Measurements from ENCODE around the gene SSRP1.
"Not testable (repeated sequence)": the region's sequence is repeated elsewhere in the genome, so short reads cannot be mapped to it uniquely, and the experiment has no call there.

SSRP1 gene

GRCh38 chr11:57370251-57370650, 34.6 kb upstream of the SSRP1 start:
- H3K4me3 ChIP-seq (ENCODE audit: low read length), result no peak overlapping the region
- no peaks in the 10 kb centered on the region for H3K36me3 ChIP-seq (ENCODE audit: control insufficient read depth, low read depth, low read length)
- H3K9me3 ChIP-seq (ENCODE audit: control insufficient read depth, low read depth, low read length), result no peaks in the 10 kb centered on the region
- peaks cover 12% of the 10 kb centered on the region for H3K4me1 ChIP-seq (ENCODE audit: control insufficient read depth, low read depth, low read length)
- no peaks in the 10 kb centered on the region for H3K27me3 ChIP-seq (ENCODE audit: control insufficient read depth, insufficient read depth, low read length)
- no peak overlapping the region for H3K9ac ChIP-seq (ENCODE audit: low read length)
- H3K27ac ChIP-seq (ENCODE audit: low read length), result no peak overlapping the region

GRCh38 chr11:57368845-57369232, 33.1 kb upstream of the SSRP1 start:
- H3K27ac ChIP-seq (ENCODE audit: low read length), result no peak overlapping the region
- peaks cover 17% of the 10 kb centered on the region for H3K4me1 ChIP-seq (ENCODE audit: control insufficient read depth, low read depth, low read length)
- no peaks in the 10 kb centered on the region for H3K36me3 ChIP-seq (ENCODE audit: control insufficient read depth, low read depth, low read length)
- no peak overlapping the region for H3K4me3 ChIP-seq (ENCODE audit: low read length)
- H3K9ac ChIP-seq (ENCODE audit: low read length), result no peak overlapping the region
- no peaks in the 10 kb centered on the region for H3K27me3 ChIP-seq (ENCODE audit: control insufficient read depth, insufficient read depth, low read length)
- no peaks in the 10 kb centered on the region for H3K9me3 ChIP-seq (ENCODE audit: control insufficient read depth, low read depth, low read length)

- H3K27ac ChIP-seq (ENCODE audit: low read length), result no peak overlapping the region
- no peaks in the 10 kb centered on the region for H3K36me3 ChIP-seq (ENCODE audit: control insufficient read depth, low read depth, low read length)
- peaks cover 17% of the 10 kb centered on the region for H3K4me1 ChIP-seq (ENCODE audit: control insufficient read depth, low read depth, low read length)
- no peaks in the 10 kb centered on the region for H3K9me3 ChIP-seq (ENCODE audit: control insufficient read depth, low read depth, low read length)
- H3K9ac ChIP-seq (ENCODE audit: low read length), result no peak overlapping the region
- no peaks in the 10 kb centered on the region for H3K27me3 ChIP-seq (ENCODE audit: control insufficient read depth, insufficient read depth, low read length)
- no peak overlapping the region for H3K4me3 ChIP-seq (ENCODE audit: low read length)
Measured at GRCh38 chr11:57368106-57368844, 32.6 kb upstream of the SSRP1 start.

- H3K36me3 ChIP-seq (ENCODE audit: control insufficient read depth, low read depth, low read length), result no peaks in the 10 kb centered on the region
- H3K27me3 ChIP-seq (ENCODE audit: control insufficient read depth, insufficient read depth, low read length), result no peaks in the 10 kb centered on the region
- H3K27ac ChIP-seq (ENCODE audit: low read length), result no peak overlapping the region
- H3K9ac ChIP-seq (ENCODE audit: low read length), result no peak overlapping the region
- H3K4me1 ChIP-seq (ENCODE audit: control insufficient read depth, low read depth, low read length), result peaks cover 17% of the 10 kb centered on the region
- H3K9me3 ChIP-seq (ENCODE audit: control insufficient read depth, low read depth, low read length), result no peaks in the 10 kb centered on the region
- H3K4me3 ChIP-seq (ENCODE audit: low read length), result no peak overlapping the region
Measured at GRCh38 chr11:57364851-57365660, 29.4 kb upstream of the SSRP1 start.

- no peak overlapping the region for H3K9ac ChIP-seq (ENCODE audit: low read length)
- no peaks in the 10 kb centered on the region for H3K9me3 ChIP-seq (ENCODE audit: control insufficient read depth, low read depth, low read length)
- H3K4me3 ChIP-seq (ENCODE audit: low read length), result no peak overlapping the region
- H3K27ac ChIP-seq (ENCODE audit: low read length), result no peak overlapping the region
- no peaks in the 10 kb centered on the region for H3K36me3 ChIP-seq (ENCODE audit: control insufficient read depth, low read depth, low read length)
- H3K27me3 ChIP-seq (ENCODE audit: control insufficient read depth, insufficient read depth, low read length), result no peaks in the 10 kb centered on the region
- H3K4me1 ChIP-seq (ENCODE audit: control insufficient read depth, low read depth, low read length), result peaks cover 17% of the 10 kb centered on the region
Measured at GRCh38 chr11:57363131-57364080, 27.7 kb upstream of the SSRP1 start.

GRCh38 chr11:57361926-57362325, 26.2 kb upstream of the SSRP1 start:
- Histone ChIP-seq H3K36me3 (ENCODE audit: control insufficient read depth, low read depth, low read length) (no peaks in the 10 kb centered on the region), H3K9me3 (ENCODE audit: control insufficient read depth, low read depth, low read length) (no peaks in the 10 kb centered on the region), H3K4me3 (ENCODE audit: low read length) (no peak overlapping the region), H3K27me3 (ENCODE audit: control insufficient read depth, insufficient read depth, low read length) (no peaks in the 10 kb centered on the region), H3K27ac (ENCODE audit: low read length) (no peak overlapping the region), H3K4me1 (ENCODE audit: control insufficient read depth, low read depth, low read length) (peaks cover 17% of the 10 kb centered on the region), H3K9ac (ENCODE audit: low read length) (no peak overlapping the region)

- not testable (repeated sequence) for H3K36me3 ChIP-seq (ENCODE audit: control insufficient read depth, low read depth, low read length); H3K9ac ChIP-seq (ENCODE audit: low read length); H3K9me3 ChIP-seq (ENCODE audit: control insufficient read depth, low read depth, low read length); H3K27ac ChIP-seq (ENCODE audit: low read length); H3K27me3 ChIP-seq (ENCODE audit: control insufficient read depth, insufficient read depth, low read length); H3K4me3 ChIP-seq (ENCODE audit: low read length)
- H3K4me1 ChIP-seq (ENCODE audit: control insufficient read depth, low read depth, low read length), result peaks cover 16% of the 10 kb centered on the region
Measured at GRCh38 chr11:57361420-57361819, 25.7 kb upstream of the SSRP1 start.

GRCh38 chr11:57360991-57361390, 25.3 kb upstream of the SSRP1 start:
- no peak overlapping the region for H3K4me3 ChIP-seq (ENCODE audit: low read length)
- no peaks in the 10 kb centered on the region for H3K27me3 ChIP-seq (ENCODE audit: control insufficient read depth, insufficient read depth, low read length)
- H3K9me3 ChIP-seq (ENCODE audit: control insufficient read depth, low read depth, low read length), result no peaks in the 10 kb centered on the region
- H3K36me3 ChIP-seq (ENCODE audit: control insufficient read depth, low read depth, low read length), result no peaks in the 10 kb centered on the region
- no peak overlapping the region for H3K9ac ChIP-seq (ENCODE audit: low read length)
- H3K4me1 ChIP-seq (ENCODE audit: control insufficient read depth, low read depth, low read length), result peaks cover 12% of the 10 kb centered on the region
- H3K27ac ChIP-seq (ENCODE audit: low read length), result no peak overlapping the region

GRCh38 chr11:57359896-57360690, 24.4 kb upstream of the SSRP1 start:
- Histone ChIP-seq H3K9ac (ENCODE audit: low read length) (no peak overlapping the region), H3K36me3 (ENCODE audit: control insufficient read depth, low read depth, low read length) (no peaks in the 10 kb centered on the region), H3K4me3 (ENCODE audit: low read length) (no peak overlapping the region), H3K27me3 (ENCODE audit: control insufficient read depth, insufficient read depth, low read length) (no peaks in the 10 kb centered on the region), H3K27ac (ENCODE audit: low read length) (no peak overlapping the region), H3K9me3 (ENCODE audit: control insufficient read depth, low read depth, low read length) (no peaks in the 10 kb centered on the region), H3K4me1 (ENCODE audit: control insufficient read depth, low read depth, low read length) (peaks cover 5% of the 10 kb centered on the region)

- Histone ChIP-seq H3K9me3 (ENCODE audit: control insufficient read depth, low read depth, low read length) (no peaks in the 10 kb centered on the region), H3K4me1 (ENCODE audit: control insufficient read depth, low read depth, low read length) (no peaks in the 10 kb centered on the region), H3K4me3 (ENCODE audit: low read length) (no peak overlapping the region), H3K27me3 (ENCODE audit: control insufficient read depth, insufficient read depth, low read length) (no peaks in the 10 kb centered on the region), H3K27ac (ENCODE audit: low read length) (no peak overlapping the region), H3K9ac (ENCODE audit: low read length) (no peak overlapping the region), H3K36me3 (ENCODE audit: control insufficient read depth, low read depth, low read length) (no peaks in the 10 kb centered on the region)
Measured at GRCh38 chr11:57359396-57359795, 23.7 kb upstream of the SSRP1 start.

- H3K27ac ChIP-seq (ENCODE audit: low read length), result no peak overlapping the region
- no peaks in the 10 kb centered on the region for H3K36me3 ChIP-seq (ENCODE audit: control insufficient read depth, low read depth, low read length)
- H3K27me3 ChIP-seq (ENCODE audit: control insufficient read depth, insufficient read depth, low read length), result no peaks in the 10 kb centered on the region
- no peak overlapping the region for H3K9ac ChIP-seq (ENCODE audit: low read length)
- no peaks in the 10 kb centered on the region for H3K9me3 ChIP-seq (ENCODE audit: control insufficient read depth, low read depth, low read length)
- H3K4me1 ChIP-seq (ENCODE audit: control insufficient read depth, low read depth, low read length), result no peaks in the 10 kb centered on the region
- H3K4me3 ChIP-seq (ENCODE audit: low read length), result no peak overlapping the region
Measured at GRCh38 chr11:57358991-57359390, 23.3 kb upstream of the SSRP1 start.

Measured in iPS-18a (cell line).